GM12878 (cell line): ENCODE measurements around the gene USP50. TPM values are rescaled to one million over a fixed set of nuclear protein-coding genes. Genes with fewer than 3 reads are reported as not detected.

Experiments used
- ATAC-seq: fragments of 200-7000 bp; cut with Tn5 transposase; 3 replicates; pipeline ENCODE4 v1.9.1; 2020; ENCODE audit warnings: mild to moderate bottlenecking, moderate library complexity
- BruUV-seq: library from RNA; stranded (reverse); fragments of 400-500 nt; replicated peaks from 2 replicates; lab custom pipeline; 2021; lab: Mats Ljungman, UMichigan
- CTCF ChIA-PET: fragments of 300-600 bp; sonication (Branson Sonifier 250); formaldehyde crosslinking; extraction: SDS; loops from one replicate; lab custom pipeline; 2021; ENCODE audit warnings: inconsistent platforms; lab: Yijun Ruan, JAX
- POLR2A ChIA-PET: fragments of 350-600 bp; formaldehyde crosslinking; extraction: SDS; loops from one replicate; lab custom pipeline; 2021; ENCODE audit warnings: inconsistent platforms; lab: Charles Lee
- RAD21 ChIA-PET: fragments of 300-600 bp; sonication (Branson Sonifier 250); formaldehyde crosslinking; loops from one replicate; lab custom pipeline; 2023; ENCODE audit warnings: antibody characterized with exemption; ENCODE audit not compliant: unreplicated experiment; lab: Charles Lee
- SMC1A ChIA-PET: fragments of 300-600 bp; sonication (Branson Sonifier 250); formaldehyde crosslinking; loops from one replicate; lab custom pipeline; 2023; ENCODE audit not compliant: unreplicated experiment, uncharacterized antibody; lab: Charles Lee
- DNase-seq: peaks from one replicate; pipeline ENCODE4 v3.0.0-alpha.2; 2011; ENCODE audit warnings: low read depth, low spot score
- FAIRE-seq: peaks from 3 replicates; lab custom pipeline; 2011; peaks lifted over from hg19 to GRCh38; lab: Jason Lieb, UNC
- H2AFZ ChIP-seq: 2 replicates; pipeline ENCODE4 v1.6.0; 2011; ENCODE audit warnings: low read depth, low read length, control low read depth; ENCODE audit not compliant: control insufficient read depth
- H3K27ac ChIP-seq: 2 replicates; pipeline ENCODE4 v1.5.1; 2011; ENCODE audit warnings: control low read depth; ENCODE audit not compliant: control insufficient read depth, insufficient read depth
- H3K27me3 ChIP-seq, 2 experiments: replicated peaks in 1 of 2; 2 replicates each; pipeline versions ENCODE4 v1.6.0 to v1.6.1; 2011; ENCODE audit warnings: low read length in 1 of 2; ENCODE audit not compliant: control insufficient read depth in 2 of 2, insufficient read depth in 2 of 2
- H3K36me3 ChIP-seq, 2 experiments: 2 replicates each; pipeline ENCODE4 v1.5.1; 2011; ENCODE audit warnings: low read length in 1 of 2; ENCODE audit not compliant: control insufficient read depth in 2 of 2, insufficient read depth in 2 of 2
- H3K4me1 ChIP-seq: 2 replicates; pipeline ENCODE4 v1.6.1; 2011; ENCODE audit warnings: mild to moderate bottlenecking, low read length, moderate library complexity, mixed read lengths; ENCODE audit not compliant: control insufficient read depth, insufficient read depth
- H3K4me2 ChIP-seq: 2 replicates; pipeline ENCODE4 v1.6.0; 2011; ENCODE audit warnings: control low read depth; ENCODE audit not compliant: control insufficient read depth, insufficient read depth
- H3K4me3 ChIP-seq: fragments of 200-600 bp; sonication (generic); 2 replicates; pipeline ENCODE4 v1.5.1; 2016
- H3K79me2 ChIP-seq: 2 replicates; pipeline ENCODE4 v1.6.0; 2011; ENCODE audit warnings: low read length; ENCODE audit not compliant: control insufficient read depth, insufficient read depth
- H3K9ac ChIP-seq: 2 replicates; pipeline ENCODE4 v1.8.0; 2011; ENCODE audit warnings: low read length, control low read depth, mixed read lengths; ENCODE audit not compliant: control insufficient read depth, insufficient read depth
- H3K9me3 ChIP-seq: replicated peaks from 3 replicates; pipeline ENCODE4 v1.5.1; 2011; ENCODE audit warnings: mild to moderate bottlenecking, low read length; ENCODE audit not compliant: control insufficient read depth, insufficient read depth
- H4K20me1 ChIP-seq: 2 replicates; pipeline ENCODE4 v1.6.0; 2011; ENCODE audit not compliant: control insufficient read depth, insufficient read depth
- KAT2A ChIP-seq: conservative IDR thresholded peaks from 2 replicates; pipeline ENCODE4 v1.6.1; 2011; ENCODE audit warnings: low read depth, low read length; ENCODE audit not compliant: control insufficient read depth
- RAD51 ChIP-seq: fragments of 450-650 bp; IDR thresholded peaks from 2 replicates; pipeline ENCODE4 v1.6.1; 2016; ENCODE audit warnings: moderate library complexity, mild to moderate bottlenecking, inconsistent platforms
- SIX5 ChIP-seq: IDR thresholded peaks from 2 replicates; pipeline ENCODE4 v1.6.1; 2011; ENCODE audit warnings: mild to moderate bottlenecking, low read depth, low read length, moderate library complexity; ENCODE audit not compliant: severe bottlenecking
- SREBF1 ChIP-seq: IDR thresholded peaks from 2 replicates; pipeline ENCODE4 v1.6.1; 2012; ENCODE audit warnings: mild to moderate bottlenecking, low read length
- TAF1 ChIP-seq: IDR thresholded peaks from 2 replicates; pipeline ENCODE4 v1.6.1; 2011; ENCODE audit warnings: mild to moderate bottlenecking, low read depth, low read length, borderline replicate concordance
- TCF7 ChIP-seq: IDR thresholded peaks from 2 replicates; pipeline ENCODE4 v1.6.1; 2014; ENCODE audit warnings: antibody characterized with exemption, borderline replicate concordance
- ZNF622 ChIP-seq: fragments of 450-650 bp; IDR thresholded peaks from 2 replicates; pipeline ENCODE4 v1.6.1; 2017; ENCODE audit warnings: mild to moderate bottlenecking, inconsistent platforms
- WGBS: methylation state at CpG from one replicate; pipeline ENCODE4 v1.1.6; 2016; ENCODE audit warnings: low lambda C conversion rate; ENCODE audit not compliant: insufficient replicate concordance, insufficient coverage; ENCODE audit errors: missing lambda C conversion rate; 5-methylcytosine and 5-hydroxymethylcytosine counted together
- in situ Hi-C: fragments of 300-500 bp; cut with MboI; formaldehyde crosslinking; loops from 9 replicates; pipeline ENCODE4 v1.14.3; 2018; ENCODE audit warnings: mixed read lengths
- intact Hi-C: fragments of 100-400 bp; cut with micrococcal nuclease; formaldehyde crosslinking; loops from one replicate; pipeline ENCODE4 v1.14.2; 2022; ENCODE audit not compliant: unreplicated experiment
- polyA plus RNA-seq, 11 experiments: library from polyadenylated mRNA; depleted of rRNA in 4 of 11; unstranded in 6 of 11; stranded (reverse) in 5 of 11; fragments of >200 nt; fragmentation: Nextera tagmentation in 4 of 11; fragmentation: Illumina TruSeq in 1 of 11; extraction: Ambion mirVana in 4 of 11; extraction: Trizol in 1 of 11; gene quantifications; 1 replicate in 1 of 11; 2 replicates in 10 of 11; pipeline versions ENCODE4 v1.2.1 to v1.2.3, GENCODE V29; 2011 to 2016; ENCODE audit warnings: inconsistent platforms in 2 of 11, missing spikeins in 2 of 11, low read depth in 1 of 11
- total RNA-seq, 4 experiments: library from RNA; depleted of rRNA in 3 of 4; stranded (reverse); fragments of >200 nt in 3 of 4; fragmentation: Illumina TruSeq in 1 of 4; extraction: Trizol in 1 of 4; gene quantifications; 2 replicates each; pipeline versions ENCODE4 v1.2.1 to v1.2.3, GENCODE V29; 2013 to 2021
- TF ChIP-seq, protein P1 (sequence below): IDR thresholded peaks from 2 replicates; pipeline ENCODE4 v1.6.1; 2011; ENCODE audit warnings: borderline replicate concordance, low read depth, mild to moderate bottlenecking, moderate library complexity, mixed read lengths, low read length; ENCODE audit not compliant: insufficient read depth; ENCODE audit errors: extremely low read length

The USP50 gene
- total and polyA plus RNA-seq, 10 of the 15 experiments (the other 5 are each of a cell fraction or from before 2014, with no cell fraction given), result 0.15 to 0.21 (median 0.19) TPM; not detected in 7

DNA sequence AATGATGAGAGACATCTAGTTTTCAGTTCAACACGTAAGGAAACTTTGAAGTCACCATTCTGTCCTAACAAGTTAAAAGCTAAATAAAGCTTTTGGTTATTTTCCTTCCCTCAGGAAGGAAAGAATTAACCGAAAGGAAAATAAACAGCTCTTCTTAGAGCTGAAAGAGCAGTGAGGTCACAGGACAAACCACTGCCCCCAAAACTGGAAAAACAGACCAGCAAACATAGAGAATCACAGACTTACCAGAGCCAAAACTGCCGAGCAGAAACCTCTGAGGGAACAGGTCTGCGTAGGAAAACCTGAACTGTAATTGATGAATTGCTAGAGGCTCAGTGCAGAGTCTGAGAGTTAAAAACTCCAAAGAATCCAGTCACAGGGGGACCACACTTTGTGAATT lies 14.7 kb downstream of the USP50 start:
- Histone ChIP-seq H3K4me1 (no peaks in the 10 kb centered on the region), H4K20me1 (no peaks in the 10 kb centered on the region), H3K9ac (no peak overlapping the region), H3K79me2 (no peaks in the 10 kb centered on the region), H3K27ac (no peak overlapping the region), H3K27me3 (no peaks in the 10 kb centered on the region), H2AFZ (no peak overlapping the region), H3K4me3 (no peak overlapping the region), H3K4me2 (no peak overlapping the region), H3K36me3 (no peaks in the 10 kb centered on the region), H3K9me3 (no peaks in the 10 kb centered on the region)
- TF ChIP-seq KAT2A (no peak), SREBF1 (no peak), SIX5 (no peak), TCF7 (no peak), RAD51 (no peak), ZNF622 (no peak), TAF1 (no peak)
- TF ChIP-seq, protein P1, sequence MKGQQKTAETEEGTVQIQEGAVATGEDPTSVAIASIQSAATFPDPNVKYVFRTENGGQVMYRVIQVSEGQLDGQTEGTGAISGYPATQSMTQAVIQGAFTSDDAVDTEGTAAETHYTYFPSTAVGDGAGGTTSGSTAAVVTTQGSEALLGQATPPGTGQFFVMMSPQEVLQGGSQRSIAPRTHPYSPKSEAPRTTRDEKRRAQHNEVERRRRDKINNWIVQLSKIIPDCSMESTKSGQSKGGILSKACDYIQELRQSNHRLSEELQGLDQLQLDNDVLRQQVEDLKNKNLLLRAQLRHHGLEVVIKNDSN, result no peak
- ChIA-PET CTCF (no interaction called here), POLR2A (no interaction called here), SMC1A (interaction anchor here (0.7 kb wide), 1 partner anchor 12 kb away, joined by 3 read pairs; no protein-coding TSS in a partner anchor), RAD21 (no interaction called here)
- 81% methylated on average over 4 of the region's 4 CpGs for WGBS
- no peak for ATAC-seq
- in situ Hi-C loops, result no loop called here
- no peak for FAIRE-seq
- intact Hi-C loops, result no loop called here
- no TSS peak for BruUV-seq
- no peak for DNase-seq
